Esophagus mucosa (tissue), 1 donor: ENCODE results near the gene ETFB. TPM values are rescaled to one million over a fixed set of nuclear protein-coding genes. Genes with fewer than 3 reads are reported as not detected.
A peak's percentile ranks its signal among the peaks of the same experiment; 100 is the strongest.
"Not testable (repeated sequence)": the region's sequence is repeated elsewhere in the genome, so short reads cannot be mapped to it uniquely, and the experiment has no call there.

Experiments
- ATAC-seq: fragments of 200-7000 bp; cut with Tn5 transposase; one replicate; pipeline ENCODE4 v1.9.1; 2020
- total RNA-seq: library from RNA; stranded (reverse); gene quantifications from one replicate; pipeline ENCODE4 v1.2.4, GENCODE V29; 2023
- donor health status: DM: yes; HTN: yes; CAD: no.

Gene ETFB
- 142 TPM for total RNA-seq

DNA sequence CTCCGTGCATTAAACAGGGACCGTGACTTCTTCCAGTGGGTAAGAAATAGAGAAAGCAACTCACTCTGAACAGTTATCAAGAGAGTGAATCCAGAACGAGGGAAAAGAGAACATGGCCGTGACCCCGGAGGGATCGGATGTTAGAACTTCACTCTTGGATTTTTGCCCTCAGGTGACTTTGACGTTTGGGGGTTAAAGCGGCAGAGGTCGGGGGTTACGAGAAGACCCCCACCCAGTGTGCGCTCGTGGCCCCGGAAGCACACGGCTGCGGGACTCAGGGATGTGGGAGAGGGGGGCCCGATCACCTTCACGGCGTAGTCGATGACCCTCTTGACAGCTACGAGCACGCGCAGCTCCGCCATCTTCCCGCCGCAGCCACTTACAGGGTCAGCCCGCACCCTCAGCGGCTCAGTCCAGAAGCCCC lies at the start of gene ETFB:
Gene ETFB, minus strand, starts transcription at position 424 of the 424 bp plus-strand sequence. Its CDS starts 62 bp downstream, at position 362.
- ATAC-seq, result no peak

- no peak for ATAC-seq
These were observed 49.0 kb upstream of the ETFB start for GRCh38 chr19:51415187-51415586.

DNA sequence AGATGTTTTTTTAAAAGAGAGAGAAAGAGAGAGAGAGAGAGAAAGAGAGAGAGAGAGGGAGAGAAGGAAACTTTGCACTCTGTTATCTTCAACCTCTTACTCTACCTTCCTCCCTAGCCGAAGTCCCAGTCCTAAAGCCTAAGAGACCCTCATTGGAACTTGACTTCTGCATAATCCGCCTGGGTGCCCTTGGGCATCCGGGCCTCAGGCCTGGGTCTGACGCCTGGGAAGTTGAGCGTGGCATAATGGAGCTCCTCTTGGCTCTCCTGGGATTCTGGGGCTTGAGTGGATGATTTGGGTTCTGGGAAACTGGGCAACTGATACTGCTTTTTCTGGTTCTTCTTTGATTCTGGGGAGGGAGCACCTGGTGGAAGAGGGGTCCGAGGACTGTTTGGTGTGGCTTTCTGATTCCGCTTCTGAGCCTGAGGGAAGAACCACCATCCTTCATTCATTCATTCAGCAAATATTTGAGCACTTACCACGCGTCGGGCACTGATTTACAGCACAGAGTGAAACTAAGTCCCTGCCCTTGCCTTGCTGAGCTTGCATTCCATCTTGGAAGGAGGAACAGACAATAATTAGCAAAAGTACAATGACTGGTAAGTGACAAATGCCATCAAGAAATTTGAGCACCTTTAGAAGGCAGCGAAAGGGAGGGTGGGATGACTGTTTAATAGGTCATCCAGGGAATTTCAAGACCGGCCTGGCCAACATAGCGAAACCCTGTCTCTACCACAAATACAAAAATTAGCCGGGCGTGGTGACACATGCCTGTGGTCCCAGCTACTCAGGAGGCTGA lies 45.0 kb upstream of the ETFB start:
- ATAC-seq, result no peak

- peak; percentile 79 for ATAC-seq
These were observed 41.4 kb upstream of the ETFB start for GRCh38 chr19:51407511-51408131.

GRCh38 chr19:51402117-51402516 lies 35.9 kb upstream of the ETFB start:
- no peak for ATAC-seq

DNA sequence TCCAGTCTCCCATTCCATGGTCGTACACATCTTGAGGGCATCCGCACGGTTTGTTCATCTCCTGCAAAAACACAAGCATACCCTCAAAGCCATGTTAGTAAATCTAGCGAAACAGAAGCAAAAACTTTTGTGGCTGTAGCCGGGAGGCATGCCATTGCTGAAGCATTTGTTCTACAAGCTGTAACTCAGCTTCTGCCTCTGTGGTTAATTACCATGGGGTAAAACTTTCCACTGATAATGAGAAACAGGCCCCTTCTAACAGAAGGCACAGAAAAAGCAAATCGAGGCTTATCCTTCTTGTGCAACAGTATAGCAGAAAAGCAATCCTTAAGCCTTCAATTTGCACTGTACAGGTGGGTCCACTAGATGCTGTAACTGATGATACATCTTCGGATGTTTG lies 33.7 kb upstream of the ETFB start:
- not testable (repeated sequence) for ATAC-seq

DNA sequence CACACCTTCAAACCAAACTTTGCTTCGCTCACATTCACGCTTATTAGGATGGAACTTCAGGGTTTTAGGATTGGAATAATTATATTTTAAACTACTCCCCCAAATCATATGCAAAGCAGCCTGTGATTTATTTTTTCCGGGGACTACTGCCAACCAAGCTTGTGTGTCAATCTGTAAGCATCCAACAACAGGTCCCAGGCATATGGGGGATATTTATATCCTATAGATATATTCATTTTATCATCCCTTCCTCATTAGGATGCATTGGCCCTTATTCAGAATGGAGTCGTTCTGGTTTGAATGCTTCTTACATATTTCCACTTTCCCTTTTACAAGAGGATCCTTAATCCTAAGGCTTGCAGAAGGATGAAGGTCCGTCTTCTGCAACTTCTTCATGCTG lies 33.0 kb upstream of the ETFB start:
- ATAC-seq, result no peak

DNA sequence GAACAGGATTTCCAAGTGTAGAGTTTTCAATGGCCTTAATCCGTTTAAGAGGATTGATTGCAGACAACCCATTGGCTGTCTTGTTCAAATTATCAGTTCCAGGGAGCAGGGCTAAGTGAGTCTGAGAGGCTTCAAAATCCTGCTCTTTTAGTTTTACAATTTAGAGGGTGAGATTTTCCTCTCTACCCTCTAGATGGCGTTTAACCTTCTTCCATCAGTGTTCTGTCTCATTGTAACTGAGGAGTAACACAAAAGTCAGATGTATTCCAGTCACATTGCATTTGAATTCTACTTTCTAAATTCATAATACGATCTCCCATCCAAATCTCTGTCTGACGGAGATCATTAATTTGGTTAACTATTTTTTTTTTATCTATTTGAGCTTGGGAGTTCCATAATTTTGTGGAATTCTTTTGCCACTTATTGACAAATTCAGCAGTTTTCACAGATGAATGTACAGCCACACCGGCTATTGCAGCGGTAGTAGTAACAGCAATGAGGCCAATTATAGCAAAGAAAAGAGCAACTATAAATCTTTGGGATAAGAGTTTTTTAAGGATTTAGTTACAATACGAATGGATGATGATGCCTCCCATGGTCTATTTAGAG lies 32.0 kb upstream of the ETFB start:
- ATAC-seq, result no peak

DNA sequence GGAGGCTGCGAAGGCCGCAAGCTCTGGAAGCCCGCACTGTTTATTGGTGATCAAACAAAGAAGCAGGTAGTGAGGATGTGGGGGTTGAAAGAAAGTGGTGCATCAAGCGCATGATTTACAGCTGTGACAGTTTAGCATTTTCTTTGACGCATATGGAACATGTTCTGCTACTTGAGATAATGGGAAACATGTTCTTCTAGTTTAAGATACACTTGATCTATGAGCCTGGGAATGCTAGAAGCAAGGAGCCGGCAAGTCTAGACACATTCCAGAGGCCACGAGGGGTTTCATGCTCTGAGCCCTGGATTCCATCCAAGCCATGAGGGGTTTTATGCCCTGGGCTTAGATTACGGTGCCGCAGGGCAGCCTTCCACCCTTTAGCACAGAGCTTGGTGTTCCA lies 31.3 kb upstream of the ETFB start:
- ATAC-seq, result not testable (repeated sequence)

DNA sequence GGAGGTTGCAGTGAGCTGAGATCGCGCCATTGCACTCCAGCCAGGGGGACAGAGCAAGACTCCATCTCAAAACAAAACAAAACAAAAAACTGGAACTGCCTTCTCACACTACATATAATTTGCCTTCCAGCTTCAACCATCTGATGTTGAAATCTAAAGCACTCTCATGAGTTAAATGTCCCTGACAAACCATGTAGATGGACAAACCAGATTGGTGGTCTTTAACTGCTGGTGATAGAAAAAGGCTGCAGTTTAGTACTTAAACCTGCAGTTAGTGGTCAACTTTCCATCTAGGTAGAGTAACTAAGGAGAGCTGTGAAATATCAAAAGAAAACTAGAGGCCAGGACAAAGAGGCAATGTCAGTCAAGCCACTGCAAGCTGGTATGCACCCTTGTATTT lies 30.0 kb upstream of the ETFB start:
- no peak for ATAC-seq

GRCh38 chr19:51394050-51394836 lies 28.1 kb upstream of the ETFB start:
- peak; percentile 89 for ATAC-seq

DNA sequence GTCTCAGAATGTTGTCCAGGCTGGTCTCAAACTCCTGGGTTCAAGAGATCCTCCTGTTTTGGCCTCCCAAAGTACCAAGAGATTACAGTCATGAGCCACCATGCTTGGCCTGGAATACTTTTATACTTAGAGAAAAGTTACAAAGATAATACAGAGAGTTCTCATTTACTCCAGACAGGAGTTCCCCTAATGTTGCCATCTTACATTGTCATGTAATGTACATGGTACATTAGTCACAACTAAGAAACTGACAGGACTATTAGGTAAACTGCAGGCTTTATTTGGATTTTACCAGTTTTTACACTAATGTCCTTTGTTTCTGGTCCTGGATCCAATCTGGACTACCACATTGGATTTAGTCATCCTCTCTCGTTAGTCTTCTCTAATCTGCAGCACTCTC lies 26.5 kb upstream of the ETFB start:
- no peak for ATAC-seq

GRCh38 chr19:51391073-51391611 lies 25.0 kb upstream of the ETFB start:
- ATAC-seq, result no peak

- ATAC-seq, result peak; percentile 15
These were observed 23.0 kb upstream of the ETFB start for GRCh38 chr19:51389143-51389542.

- peak; percentile 21 for ATAC-seq
These were observed 21.8 kb upstream of the ETFB start, which contains the start of gene LIM2 for GRCh38 chr19:51387924-51388389. TSS of gene LIM2 (minus strand) at chr19:51387974. CDS start at chr19:51387443, 531 bp downstream.

- no peak for ATAC-seq
These were observed 20.8 kb upstream of the ETFB start for GRCh38 chr19:51386882-51387520.

GRCh38 chr19:51382004-51382403 lies 15.8 kb upstream of the ETFB start:
- ATAC-seq, result no peak

DNA sequence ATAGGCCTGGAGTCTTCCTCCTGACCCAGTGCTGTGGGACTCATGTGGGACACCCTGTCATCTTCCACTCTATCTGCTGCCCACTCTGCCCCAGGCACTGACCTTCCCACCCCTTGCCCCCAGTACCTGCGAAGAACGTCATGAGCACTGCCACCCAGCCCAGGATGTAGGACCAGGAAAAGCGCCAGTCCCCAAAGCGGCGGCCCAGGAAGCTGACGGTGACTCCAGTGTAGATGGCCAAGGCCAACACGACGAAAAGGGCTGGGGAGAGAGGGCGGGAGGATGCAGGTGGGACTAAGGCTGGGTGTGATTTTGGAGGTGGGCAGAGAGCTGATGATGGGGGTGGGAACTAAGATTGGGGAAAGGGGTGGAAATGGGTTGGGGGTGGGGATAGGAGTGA lies 14.2 kb upstream of the ETFB start:
- peak; percentile 11 for ATAC-seq

- no peak for ATAC-seq
These were observed 11.2 kb upstream of the ETFB start for GRCh38 chr19:51377422-51377821.

- no peak for ATAC-seq
These were observed 9.5 kb upstream of the ETFB start for GRCh38 chr19:51375504-51376221.
